Prostate gland (tissue), 2 donors: Measurements from ENCODE around the gene TAPT1.

ENCODE experiments used
- CTCF ChIP-seq, 4 experiments: fragments of 200-600 bp in 2 of 4; fragments of 450-650 bp in 2 of 4; sonication (generic) in 2 of 4; IDR thresholded peaks; 1 replicate in 3 of 4; 2 replicates in 1 of 4; pipeline ENCODE4 v1.5.1; 2016 to 2019; ENCODE audit warnings: antibody characterized with exemption in 4 of 4, mild to moderate bottlenecking in 2 of 4, moderate library complexity in 2 of 4
- POLR2A ChIP-seq: fragments of 450-650 bp; IDR thresholded peaks from one replicate; pipeline ENCODE4 v1.6.1; 2016; ENCODE audit warnings: antibody characterized with exemption, mild to moderate bottlenecking

DNA sequence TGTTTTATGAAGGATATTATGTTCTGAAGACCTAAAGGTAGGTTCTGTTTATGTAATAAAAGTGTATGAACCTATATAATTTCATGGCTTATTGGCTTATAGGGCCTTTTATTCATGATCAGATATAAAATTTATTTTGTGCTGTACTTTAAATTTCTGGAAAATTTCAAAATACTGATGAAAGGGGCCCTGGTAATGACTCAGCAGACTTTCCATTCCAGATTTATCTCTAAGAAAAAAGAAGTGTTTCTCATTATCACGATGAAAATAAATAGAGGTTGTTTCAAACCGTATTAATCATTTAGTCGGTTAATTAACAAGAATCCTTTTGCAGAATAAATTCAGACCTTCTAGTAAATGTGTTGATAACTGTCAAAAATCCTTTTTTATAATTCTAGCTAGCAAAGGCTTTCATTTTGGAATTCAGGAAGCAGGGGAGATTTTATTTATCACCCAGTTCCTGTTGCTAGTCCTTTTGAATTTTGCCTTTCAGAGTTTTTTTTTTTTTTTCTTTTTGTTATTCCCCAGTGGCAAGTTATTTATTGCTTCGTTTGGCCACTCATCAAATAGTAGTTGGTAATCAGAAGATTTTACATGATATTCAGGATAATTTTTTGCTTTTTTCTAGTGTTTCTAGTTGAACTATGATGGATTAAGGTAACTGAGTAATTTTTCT, 5.4 kb upstream of the TAPT1 start:
- TF ChIP-seq CTCF (IDR thresholded peaks at IDR 0.05): no peak
- no peak for TF ChIP-seq POLR2A
